Hepatocyte (in vitro differentiated cells): Measurements from ENCODE around the gene AUTS2.

Experiments used
- CTCF ChIP-seq: fragments of 200-600 bp; sonication (generic); IDR thresholded peaks from 2 replicates; pipeline ENCODE4 v1.5.1; 2016; ENCODE audit warnings: antibody characterized with exemption, mild to moderate bottlenecking; ENCODE audit not compliant: poor library complexity
- EZH2phosphoT487 ChIP-seq: fragments of 200-600 bp; sonication (generic); IDR thresholded peaks from one replicate; pipeline ENCODE4 v1.6.1; 2018; ENCODE audit warnings: antibody characterized with exemption, mild to moderate bottlenecking, low read depth, moderate library complexity; ENCODE audit not compliant: unreplicated experiment, severe bottlenecking

- TF ChIP-seq CTCF: no peak
- TF ChIP-seq EZH2phosphoT487: no peak
Measured at GRCh38 chr7:69599286-69599954, 1.1 kb downstream of the AUTS2 start.
